ENCODE measurements around the gene MEGF11. TPM values are rescaled to one million over a fixed set of nuclear protein-coding genes. Genes with fewer than 3 reads are reported as not detected.

MEGF11 gene
- total RNA-seq, 1 experiment from 2014 or later = not detected

GRCh38 chr15:65948383-65948782 lies 305.2 kb downstream of the MEGF11 start:
- Histone ChIP-seq H3K9me2 (replicated peaks; ENCODE audit: insufficient read depth, low read length) (no peaks in the 10 kb centered on the region), H3K4me2 (ENCODE audit: low read depth, low read length, poor library complexity, severe bottlenecking) (no peak overlapping the region)

DNA sequence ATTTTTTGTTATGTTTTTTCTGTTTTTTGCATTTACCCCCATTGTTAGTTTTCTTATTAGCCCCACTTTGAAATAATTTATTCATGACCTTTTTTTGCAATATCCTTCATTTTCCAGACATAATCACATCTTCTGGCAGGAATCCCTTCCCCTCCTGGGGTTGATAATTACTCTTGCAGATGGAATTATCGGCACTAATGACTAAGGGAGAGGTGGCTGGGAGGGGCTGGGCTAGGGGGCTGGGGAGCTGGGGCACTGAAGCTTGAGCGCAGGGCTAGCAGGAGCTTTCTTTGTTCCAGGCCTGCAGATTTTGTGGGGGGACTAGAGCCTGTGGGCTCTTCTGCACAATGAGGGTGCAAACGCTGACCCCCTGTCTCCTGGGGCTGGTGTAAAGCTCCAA lies 306.5 kb downstream of the MEGF11 start:
- Histone ChIP-seq H3K4me2 (ENCODE audit: low read depth, low read length, poor library complexity, severe bottlenecking) (no peak overlapping the region), H3K27ac (ENCODE audit: low read length) (no peak overlapping the region), H3K9me3 (ENCODE audit: low read length) (no peaks in the 10 kb centered on the region), H2AFZ (ENCODE audit: low read length) (no peak overlapping the region), H3K4me3 (ENCODE audit: low read length) (no peak overlapping the region), H3K79me2 (ENCODE audit: low read length) (no peaks in the 10 kb centered on the region), H3K9me2 (replicated peaks; ENCODE audit: insufficient read depth, low read length) (no peaks in the 10 kb centered on the region), H3K36me3 (ENCODE audit: insufficient read depth, low read length) (no peaks in the 10 kb centered on the region), H3K27me3 (ENCODE audit: low read length) (no peaks in the 10 kb centered on the region), H3K4me1 (ENCODE audit: low read length) (0 out of 2 replicates have a peak, but pooled peaks cover 2% of the 10 kb centered on the region), H4K20me1 (ENCODE audit: insufficient read depth, low read depth, low read length) (no peaks in the 10 kb centered on the region), H3K9ac (ENCODE audit: low read length) (no peak overlapping the region)
- DNase-seq = no peak

More at GRCh38 chr15:65948383-65948782, 305.2 kb downstream of the MEGF11 start:
- no peaks in the 10 kb centered on the region for H3K36me3 ChIP-seq (ENCODE audit: insufficient read depth, low read length)
- H3K9ac ChIP-seq (ENCODE audit: low read length) = no peak overlapping the region
- H3K4me3 ChIP-seq (ENCODE audit: low read length) = no peak overlapping the region
- no peaks in the 10 kb centered on the region for H4K20me1 ChIP-seq (ENCODE audit: insufficient read depth, low read depth, low read length)
- no peaks in the 10 kb centered on the region for H3K27me3 ChIP-seq (ENCODE audit: low read length)
- H3K27ac ChIP-seq (ENCODE audit: low read length) = no peak overlapping the region
- no peaks in the 10 kb centered on the region for H3K9me3 ChIP-seq (ENCODE audit: low read length)
- DNase-seq = no peak
- no peak overlapping the region for H2AFZ ChIP-seq (ENCODE audit: low read length)
- H3K4me1 ChIP-seq (ENCODE audit: low read length) = peaks cover 2% of the 10 kb centered on the region; the same call in 1 of the 2 replicates
- no peaks in the 10 kb centered on the region for H3K79me2 ChIP-seq (ENCODE audit: low read length)

- Histone ChIP-seq H3K4me1 (ENCODE audit: low read length) (peaks cover 7% of the 10 kb centered on the region), H3K36me3 (ENCODE audit: insufficient read depth, low read length) (no peaks in the 10 kb centered on the region), H3K27me3 (ENCODE audit: low read length) (no peaks in the 10 kb centered on the region), H3K4me2 (ENCODE audit: low read depth, low read length, poor library complexity, severe bottlenecking) (no peak overlapping the region), H3K9me2 (replicated peaks; ENCODE audit: insufficient read depth, low read length) (no peaks in the 10 kb centered on the region), H3K9me3 (ENCODE audit: low read length) (no peaks in the 10 kb centered on the region), H3K4me3 (ENCODE audit: low read length) (no peak overlapping the region), H4K20me1 (ENCODE audit: insufficient read depth, low read depth, low read length) (no peaks in the 10 kb centered on the region), H3K79me2 (ENCODE audit: low read length) (no peaks in the 10 kb centered on the region), H3K9ac (ENCODE audit: low read length) (no peak overlapping the region), H2AFZ (ENCODE audit: low read length) (no peak overlapping the region), H3K27ac (ENCODE audit: low read length) (no peak overlapping the region)
- peak; percentile 73 for DNase-seq
These were observed 307.9 kb downstream of the MEGF11 start for GRCh38 chr15:65945616-65946015.

GRCh38 chr15:65944404-65944803 lies 309.1 kb downstream of the MEGF11 start:
- H2AFZ ChIP-seq (ENCODE audit: low read length) = no peak overlapping the region
- H3K4me2 ChIP-seq (ENCODE audit: low read depth, low read length, poor library complexity, severe bottlenecking) = no peak overlapping the region
- H3K27me3 ChIP-seq (ENCODE audit: low read length) = no peaks in the 10 kb centered on the region

DNA sequence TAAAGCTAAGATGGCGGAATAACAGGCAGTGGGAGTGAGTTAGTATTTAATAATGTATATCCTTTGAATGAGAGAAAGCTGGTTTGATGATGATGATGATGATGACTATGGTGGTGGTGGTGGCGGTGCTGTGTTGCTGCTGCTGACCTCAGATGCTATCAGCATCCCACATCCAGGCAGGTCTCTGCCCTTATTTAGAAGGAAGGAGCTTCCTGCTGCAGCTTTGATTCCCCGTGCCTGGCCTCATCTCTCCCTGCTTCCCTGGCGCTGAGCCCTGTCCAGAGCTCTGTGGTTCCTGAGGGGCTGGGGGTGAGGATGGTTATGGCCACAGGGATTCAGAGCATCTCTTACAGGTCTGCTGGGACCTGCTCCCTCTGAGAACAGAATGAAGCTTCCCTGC lies 311.1 kb downstream of the MEGF11 start:
- Histone ChIP-seq H3K79me2 (ENCODE audit: low read length) (no peaks in the 10 kb centered on the region), H3K4me3 (ENCODE audit: low read length) (no peak overlapping the region), H3K4me2 (ENCODE audit: low read depth, low read length, poor library complexity, severe bottlenecking) (no peak overlapping the region), H4K20me1 (ENCODE audit: insufficient read depth, low read depth, low read length) (no peaks in the 10 kb centered on the region), H3K4me1 (ENCODE audit: low read length) (peaks cover 10% of the 10 kb centered on the region), H3K9me2 (replicated peaks; ENCODE audit: insufficient read depth, low read length) (no peaks in the 10 kb centered on the region), H2AFZ (ENCODE audit: low read length) (no peak overlapping the region), H3K9me3 (ENCODE audit: low read length) (no peaks in the 10 kb centered on the region), H3K9ac (ENCODE audit: low read length) (no peak overlapping the region), H3K27me3 (ENCODE audit: low read length) (no peaks in the 10 kb centered on the region), H3K36me3 (ENCODE audit: insufficient read depth, low read length) (no peaks in the 10 kb centered on the region), H3K27ac (ENCODE audit: low read length) (no peak overlapping the region)
- DNase-seq = no peak

More at GRCh38 chr15:65944404-65944803, 309.1 kb downstream of the MEGF11 start:
- H4K20me1 ChIP-seq (ENCODE audit: insufficient read depth, low read depth, low read length) = no peaks in the 10 kb centered on the region
- no peak for DNase-seq
- H3K4me3 ChIP-seq (ENCODE audit: low read length) = no peak overlapping the region
- H3K36me3 ChIP-seq (ENCODE audit: insufficient read depth, low read length) = no peaks in the 10 kb centered on the region
- no peaks in the 10 kb centered on the region for H3K9me2 ChIP-seq (replicated peaks; ENCODE audit: insufficient read depth, low read length)
- H3K79me2 ChIP-seq (ENCODE audit: low read length) = no peaks in the 10 kb centered on the region
- no peak overlapping the region for H3K9ac ChIP-seq (ENCODE audit: low read length)
- no peaks in the 10 kb centered on the region for H3K9me3 ChIP-seq (ENCODE audit: low read length)
- peaks cover 11% of the 10 kb centered on the region for H3K4me1 ChIP-seq (ENCODE audit: low read length)
- H3K27ac ChIP-seq (ENCODE audit: low read length) = no peak overlapping the region

DNA sequence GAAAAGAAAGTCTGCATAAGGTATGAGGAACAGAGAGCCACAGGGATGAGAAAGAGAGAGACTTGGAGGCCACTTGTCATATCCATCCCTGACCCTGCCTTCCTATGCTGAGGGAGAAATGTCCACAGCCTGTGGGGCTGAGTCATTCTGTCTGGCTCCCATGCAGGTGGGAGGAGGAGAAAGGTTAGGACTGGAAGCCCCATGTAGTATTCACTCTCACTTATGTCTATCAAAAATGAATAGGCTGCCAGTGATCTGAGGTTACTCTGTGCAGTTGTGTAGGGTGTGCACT lies 313.0 kb downstream of the MEGF11 start:
- Histone ChIP-seq H3K79me2 (ENCODE audit: low read length) (no peaks in the 10 kb centered on the region), H3K27me3 (ENCODE audit: low read length) (no peaks in the 10 kb centered on the region), H3K9ac (ENCODE audit: low read length) (no peak overlapping the region), H3K9me2 (replicated peaks; ENCODE audit: insufficient read depth, low read length) (no peaks in the 10 kb centered on the region), H3K27ac (ENCODE audit: low read length) (no peak overlapping the region), H3K4me3 (ENCODE audit: low read length) (no peak overlapping the region), H3K9me3 (ENCODE audit: low read length) (no peaks in the 10 kb centered on the region), H4K20me1 (ENCODE audit: insufficient read depth, low read depth, low read length) (no peaks in the 10 kb centered on the region), H3K4me2 (ENCODE audit: low read depth, low read length, poor library complexity, severe bottlenecking) (no peak overlapping the region), H3K4me1 (ENCODE audit: low read length) (peaks cover 10% of the 10 kb centered on the region), H2AFZ (ENCODE audit: low read length) (no peak overlapping the region), H3K36me3 (ENCODE audit: insufficient read depth, low read length) (no peaks in the 10 kb centered on the region)
- no peak for DNase-seq

- no peak overlapping the region for H3K27ac ChIP-seq (ENCODE audit: low read length)
- H3K4me1 ChIP-seq (ENCODE audit: low read length) = peaks cover 10% of the 10 kb centered on the region
- H3K79me2 ChIP-seq (ENCODE audit: low read length) = no peaks in the 10 kb centered on the region
- no peaks in the 10 kb centered on the region for H3K9me3 ChIP-seq (ENCODE audit: low read length)
- DNase-seq = no peak
- no peak overlapping the region for H3K4me3 ChIP-seq (ENCODE audit: low read length)
- no peak overlapping the region for H2AFZ ChIP-seq (ENCODE audit: low read length)
- H3K36me3 ChIP-seq (ENCODE audit: insufficient read depth, low read length) = no peaks in the 10 kb centered on the region
- H3K4me2 ChIP-seq (ENCODE audit: low read depth, low read length, poor library complexity, severe bottlenecking) = no peak overlapping the region
- no peaks in the 10 kb centered on the region for H4K20me1 ChIP-seq (ENCODE audit: insufficient read depth, low read depth, low read length)
- no peaks in the 10 kb centered on the region for H3K27me3 ChIP-seq (ENCODE audit: low read length)
- H3K9ac ChIP-seq (ENCODE audit: low read length) = no peak overlapping the region
- H3K9me2 ChIP-seq (replicated peaks; ENCODE audit: insufficient read depth, low read length) = no peaks in the 10 kb centered on the region
These were observed 313.5 kb downstream of the MEGF11 start for GRCh38 chr15:65939901-65940617.

DNA sequence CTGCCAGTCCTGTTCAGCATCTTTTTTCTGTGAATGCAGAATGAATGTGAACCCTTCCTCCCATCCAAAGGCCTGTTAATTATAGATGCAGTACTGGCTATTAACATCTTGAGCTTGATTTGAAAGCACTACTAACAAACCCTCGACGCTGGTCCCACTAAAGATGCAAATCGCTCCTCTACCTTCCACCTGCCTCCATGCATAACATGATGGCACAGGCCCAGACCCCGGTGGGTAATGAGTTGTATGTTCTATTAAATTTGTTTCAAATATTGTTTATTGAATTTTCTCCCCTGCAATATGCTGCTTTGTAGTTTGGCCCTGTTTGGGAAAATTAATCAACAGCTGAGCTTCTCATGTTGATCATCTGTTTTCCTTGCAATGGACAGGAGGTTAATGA lies 314.9 kb downstream of the MEGF11 start:
- H3K9ac ChIP-seq (ENCODE audit: low read length) = no peak overlapping the region
- H4K20me1 ChIP-seq (ENCODE audit: insufficient read depth, low read depth, low read length) = no peaks in the 10 kb centered on the region
- H3K4me2 ChIP-seq (ENCODE audit: low read depth, low read length, poor library complexity, severe bottlenecking) = no peak overlapping the region
- H2AFZ ChIP-seq (ENCODE audit: low read length) = no peak overlapping the region
- no peaks in the 10 kb centered on the region for H3K9me2 ChIP-seq (replicated peaks; ENCODE audit: insufficient read depth, low read length)
- H3K4me3 ChIP-seq (ENCODE audit: low read length) = no peak overlapping the region
- no peaks in the 10 kb centered on the region for H3K36me3 ChIP-seq (ENCODE audit: insufficient read depth, low read length)
- no peaks in the 10 kb centered on the region for H3K9me3 ChIP-seq (ENCODE audit: low read length)
- H3K27me3 ChIP-seq (ENCODE audit: low read length) = no peaks in the 10 kb centered on the region
- no peaks in the 10 kb centered on the region for H3K79me2 ChIP-seq (ENCODE audit: low read length)
- no peak for DNase-seq
- no peak overlapping the region for H3K27ac ChIP-seq (ENCODE audit: low read length)
- peaks cover 10% of the 10 kb centered on the region for H3K4me1 ChIP-seq (ENCODE audit: low read length)

Measured in Karpas-422 (cell line).